ENCODE data around the gene BACE1. TPM values are rescaled to one million over a fixed set of nuclear protein-coding genes. Genes with fewer than 3 reads are reported as not detected.

BACE1 gene
- total RNA-seq, 1 donor from 2014 or later = 17.2 TPM

Other genes with a start within 250 kb of the BACE1 start
- gene SIK3, start 217.8 kb downstream of the BACE1 start, total RNA-seq = 12.9 and 16.5 TPM in 2 replicates
- 104 and 116 TPM in 2 replicates for gene PAFAH1B2, start 172.0 kb downstream of the BACE1 start, total RNA-seq
- gene SIDT2, start 137.5 kb downstream of the BACE1 start, total RNA-seq = 12.9 and 14.6 TPM in 2 replicates
- gene TAGLN, start 116.9 kb downstream of the BACE1 start, total RNA-seq = 1,785 and 1,816 TPM in 2 replicates
- 38.3 and 51.8 TPM in 2 replicates for gene PCSK7, start 84.2 kb downstream of the BACE1 start, total RNA-seq
- gene RNF214, start 83.6 kb downstream of the BACE1 start, total RNA-seq = 11.7 and 14.0 TPM in 2 replicates
- 4.9 and 5.9 TPM in 2 replicates for gene BACE1-AS, start 24.9 kb downstream of the BACE1 start, total RNA-seq
- 27.5 and 28.8 TPM in 2 replicates for gene CEP164, start 11.6 kb upstream of the BACE1 start, total RNA-seq

Measured in kidney epithelial cell (primary cell).